ENCODE data around the gene ZMYND19.
"Not testable (repeated sequence)": the region's sequence is repeated elsewhere in the genome, so short reads cannot be mapped to it uniquely, and the experiment has no call there.

Gene ZMYND19

GRCh38 chr9:137613738-137614523, 23.6 kb upstream of the ZMYND19 start:
- FAIRE-seq = no peak

DNA sequence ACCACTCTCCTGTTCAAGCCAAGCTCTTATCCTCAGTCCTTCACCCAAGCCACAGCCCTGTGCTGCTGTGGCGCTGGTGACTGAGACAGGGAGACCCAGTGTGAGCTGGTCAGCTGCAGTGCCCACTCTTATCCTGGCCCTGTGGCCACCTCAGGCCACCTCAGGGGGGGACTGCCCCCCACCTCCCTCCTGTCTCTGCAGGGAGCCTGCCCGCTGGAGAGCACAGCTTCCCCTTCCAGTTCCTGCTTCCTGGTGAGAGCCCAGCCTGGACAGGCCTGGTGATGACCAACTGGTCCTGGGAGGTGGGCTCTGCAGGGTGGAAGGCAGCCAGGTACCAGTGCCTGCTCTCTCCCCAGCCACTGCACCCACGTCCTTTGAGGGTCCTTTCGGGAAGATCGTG, 22.9 kb upstream of the ZMYND19 start:
- no peak for FAIRE-seq

- FAIRE-seq = no peak
Measured at GRCh38 chr9:137612741-137613142, 22.4 kb upstream of the ZMYND19 start.

GRCh38 chr9:137611623-137612609, 21.6 kb upstream of the ZMYND19 start:
- FAIRE-seq = no peak

DNA sequence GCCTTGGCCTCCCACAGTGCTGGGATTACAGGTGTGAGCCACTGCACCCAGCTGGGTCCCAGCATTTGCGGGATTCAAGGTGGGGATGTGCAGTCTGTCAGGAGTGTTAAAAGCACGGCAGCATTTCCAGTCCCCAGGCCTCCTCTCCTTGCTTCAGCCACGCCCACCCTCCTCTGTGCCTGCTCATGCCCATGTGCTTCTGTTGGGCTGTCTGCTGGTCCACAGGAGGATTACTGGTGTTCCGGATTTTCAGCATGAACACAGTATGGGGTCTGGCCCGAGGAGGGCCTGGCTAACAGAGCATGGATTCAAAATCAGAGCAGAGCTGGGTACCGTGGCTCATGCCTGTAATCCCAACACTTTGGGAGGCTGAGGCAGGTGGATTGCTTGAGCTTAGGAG, 20.6 kb upstream of the ZMYND19 start:
- FAIRE-seq = no peak

- FAIRE-seq = no peak
Measured at GRCh38 chr9:137607141-137607857, 17.0 kb upstream of the ZMYND19 start.

DNA sequence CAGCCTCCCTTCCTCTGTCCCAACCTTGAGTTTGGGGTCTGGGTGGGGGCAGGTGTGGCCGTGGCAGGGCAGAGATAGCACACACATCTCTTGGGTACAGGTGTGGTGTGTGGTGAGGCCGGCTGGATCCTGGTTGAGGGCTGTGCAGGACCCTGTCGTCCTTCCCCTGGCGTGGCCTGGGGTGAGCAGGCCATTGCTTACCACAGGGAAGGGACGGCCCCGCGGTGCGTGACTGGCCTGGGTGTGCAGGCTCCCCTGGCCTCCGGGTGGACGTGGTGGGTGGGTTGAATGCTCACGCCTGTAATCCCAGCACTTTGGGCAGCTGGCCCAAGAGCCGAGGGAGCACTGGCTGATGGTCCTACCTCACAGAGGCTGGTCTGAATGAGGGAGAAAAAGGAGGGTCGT, 16.4 kb upstream of the ZMYND19 start:
- FAIRE-seq = no peak

- FAIRE-seq = no peak
Measured at GRCh38 chr9:137606005-137606621, 15.8 kb upstream of the ZMYND19 start.

GRCh38 chr9:137605121-137606004, 15.1 kb upstream of the ZMYND19 start, which contains the start of gene ARRDC1:
Gene ARRDC1, plus strand, starts transcription at chr9:137605686. Its CDS starts 32 bp downstream, at chr9:137605718.
- no peak for FAIRE-seq

GRCh38 chr9:137604345-137605086, 14.2 kb upstream of the ZMYND19 start:
- no peak for FAIRE-seq

GRCh38 chr9:137603879-137604278, 13.6 kb upstream of the ZMYND19 start:
- FAIRE-seq = no peak

- no peak for FAIRE-seq
Measured at GRCh38 chr9:137602661-137603060, 12.3 kb upstream of the ZMYND19 start.

GRCh38 chr9:137598943-137599342, 8.6 kb upstream of the ZMYND19 start:
- FAIRE-seq = no peak

- FAIRE-seq = not testable (repeated sequence)
Measured at GRCh38 chr9:137596577-137596976, 6.3 kb upstream of the ZMYND19 start.

DNA sequence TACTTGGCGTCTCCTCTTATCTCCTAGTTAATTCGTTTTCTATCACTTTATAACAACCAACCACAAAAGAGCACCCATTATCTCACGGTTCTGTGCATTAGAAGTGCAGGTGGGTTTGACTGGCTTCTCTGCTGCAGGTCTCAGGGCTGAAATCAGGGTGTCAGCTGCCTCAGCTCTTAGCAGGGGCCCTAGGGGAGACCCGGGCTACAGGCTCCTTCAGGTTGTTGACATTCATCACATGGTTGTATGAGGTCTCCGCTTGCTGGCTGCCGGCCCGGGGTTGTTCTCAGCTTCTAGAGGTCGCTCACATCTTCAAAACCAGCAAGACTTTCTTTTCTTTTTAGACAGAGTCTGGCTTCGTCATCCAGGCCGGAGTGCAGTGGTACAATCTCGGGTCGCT, 2.9 kb upstream of the ZMYND19 start:
- FAIRE-seq = no peak

GRCh38 chr9:137592767-137593166, 2.5 kb upstream of the ZMYND19 start:
- FAIRE-seq = no peak

DNA sequence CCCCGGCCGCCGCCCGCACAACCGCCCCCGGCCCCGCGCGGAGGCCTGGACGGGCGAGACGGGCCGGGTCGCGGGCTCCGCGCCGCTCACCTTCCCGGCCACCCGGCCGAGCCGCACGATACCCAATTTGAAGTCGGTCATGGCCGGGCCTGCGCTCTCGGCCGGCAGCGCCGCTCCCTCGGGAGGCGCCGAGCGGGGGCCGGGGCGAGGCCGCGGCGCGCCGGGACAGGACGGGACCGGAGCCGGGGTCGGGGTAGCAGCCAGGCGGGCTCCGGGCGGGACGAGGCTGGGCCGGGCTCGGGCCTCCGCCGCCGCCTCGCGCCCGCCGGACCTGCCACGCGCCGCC, 216 bp downstream of the ZMYND19 start:
- no peak for FAIRE-seq

DNA sequence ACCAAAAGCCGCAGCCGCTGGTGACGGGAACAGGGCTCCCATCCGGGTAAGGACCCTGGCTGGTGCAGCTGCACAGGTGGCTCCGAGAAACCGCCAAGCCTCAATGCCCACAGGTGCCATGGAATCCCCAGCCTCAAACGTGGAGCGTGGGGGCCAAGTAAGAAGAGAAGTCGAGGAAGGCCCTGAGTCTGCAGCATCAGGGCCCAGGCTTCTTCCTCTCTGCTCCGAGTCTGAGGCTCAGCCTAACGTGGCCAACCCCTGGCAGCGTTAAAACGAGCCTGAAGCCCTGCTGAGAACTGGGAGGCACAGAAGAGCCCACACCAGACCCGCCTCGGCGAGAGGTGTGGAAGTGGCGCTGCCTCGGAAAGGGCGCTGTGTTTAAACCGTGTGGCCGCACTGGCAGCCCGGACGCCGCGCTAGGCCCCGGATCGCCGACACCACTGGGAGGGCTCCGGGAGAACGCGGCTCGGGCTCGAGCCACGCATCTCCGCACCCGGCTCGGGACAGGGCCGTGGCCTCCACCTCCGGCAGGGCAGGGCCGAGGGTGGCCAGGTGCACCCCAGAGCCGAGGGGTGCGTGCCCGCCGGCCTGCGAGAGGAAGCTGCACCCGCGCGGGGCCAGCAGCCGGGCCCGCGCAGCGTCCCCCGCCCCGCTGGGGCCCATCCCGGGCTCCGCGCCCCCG, 730 bp downstream of the ZMYND19 start:
- no peak for FAIRE-seq

DNA sequence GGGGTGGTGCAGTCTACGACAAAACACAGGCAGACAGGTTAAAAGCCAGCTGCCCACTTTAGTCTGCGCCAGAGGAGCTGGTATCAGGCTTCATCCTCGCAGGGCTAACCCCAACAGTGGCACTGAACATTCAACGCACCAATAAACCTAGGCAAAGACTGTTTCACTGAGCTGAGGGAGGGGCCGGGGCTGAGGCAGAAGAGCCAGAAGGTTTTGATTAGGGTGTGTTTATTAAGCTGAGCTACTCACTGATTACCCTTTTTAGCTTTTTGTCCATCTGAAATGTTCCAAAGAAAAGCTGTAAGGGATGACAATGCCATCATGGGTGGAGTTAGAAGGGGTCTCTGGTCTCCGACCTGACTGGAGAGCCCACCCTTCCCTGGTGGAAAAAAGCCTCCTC, 1.4 kb downstream of the ZMYND19 start:
- no peak for FAIRE-seq

DNA sequence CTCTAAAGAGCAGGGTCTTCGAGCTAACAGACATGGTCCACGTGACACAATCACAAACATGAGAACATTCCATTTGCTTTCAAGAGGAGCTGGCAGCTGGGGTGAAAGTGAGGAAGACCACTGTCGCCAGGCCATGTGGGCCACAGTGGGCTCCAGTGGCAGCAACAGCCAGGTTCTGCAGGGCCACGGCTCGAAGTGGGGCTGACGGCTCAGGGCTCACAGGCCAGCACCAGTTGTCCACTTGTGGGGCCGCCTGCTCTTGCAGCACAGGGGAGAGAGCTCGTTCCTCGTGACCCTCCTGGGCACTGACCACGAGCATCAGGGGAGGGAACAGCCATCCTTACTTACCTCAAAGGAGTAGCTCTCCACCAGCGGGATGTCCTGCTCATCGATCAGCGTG, 2.0 kb downstream of the ZMYND19 start:
- no peak for FAIRE-seq

Data from A204.1 (cell line).